Heart right ventricle (tissue), 16 donors: ENCODE results near the gene AFF1. TPM values are rescaled to one million over a fixed set of nuclear protein-coding genes. Genes with fewer than 3 reads are reported as not detected.
A peak's percentile ranks its signal among the peaks of the same experiment; 100 is the strongest.
"Not testable (repeated sequence)": the region's sequence is repeated elsewhere in the genome, so short reads cannot be mapped to it uniquely, and the experiment has no call there.

Source experiments
- ATAC-seq, 8 donors: fragments of 200-7000 bp; cut with Tn5 transposase; one replicate each; pipeline ENCODE4 v1.9.1; 2020; ENCODE audit warnings: mild to moderate bottlenecking in 8 of 8, moderate library complexity in 8 of 8, moderate number of reproducible peaks in 1 of 8
- DNase-seq, 2 donors: peaks; one replicate each; pipeline ENCODE4 v3.0.0-alpha.2; 2020
- H3K27ac ChIP-seq, 10 donors: fragments of 200-600 bp; sonication (generic) in 2 of 10; one replicate each; pipeline versions ENCODE4 v1.5.0 to v1.8.0; 2020 to 2022; ENCODE audit warnings: mild to moderate bottlenecking in 3 of 10
- H3K27me3 ChIP-seq, 7 donors: fragments of 200-600 bp; one replicate each; pipeline ENCODE4 v1.8.0; 2021 to 2022; ENCODE audit warnings: mild to moderate bottlenecking in 2 of 7
- H3K36me3 ChIP-seq, 9 donors: fragments of 200-600 bp; sonication (generic) in 1 of 9; one replicate each; pipeline versions ENCODE4 v1.5.0 to v1.8.0; 2020 to 2022; ENCODE audit warnings: mild to moderate bottlenecking in 2 of 9
- H3K4me1 ChIP-seq, 9 donors: fragments of 200-600 bp; sonication (generic) in 1 of 9; one replicate each; pipeline versions ENCODE4 v1.5.0 to v1.8.0; 2020 to 2022; ENCODE audit warnings: mild to moderate bottlenecking in 4 of 9
- H3K4me3 ChIP-seq, 10 donors: fragments of 200-600 bp; sonication (generic) in 2 of 10; one replicate each; pipeline versions ENCODE4 v1.5.0 to v1.8.0; 2020 to 2022; ENCODE audit warnings: mild to moderate bottlenecking in 7 of 10, moderate library complexity in 2 of 10
- H3K9me3 ChIP-seq, 11 donors: fragments of 200-600 bp in 10 of 11; sonication (generic) in 2 of 11; one replicate each; pipeline versions ENCODE4 v1.5.0 to v1.8.0; 2013 to 2022; ENCODE audit warnings: mild to moderate bottlenecking in 2 of 11, control low read depth in 1 of 11, moderate library complexity in 1 of 11
- CTCF ChIP-seq, 9 donors: fragments of 200-600 bp; sonication (generic) in 2 of 9; IDR thresholded peaks; one replicate each; pipeline versions ENCODE4 v1.5.0 to v1.8.0; 2021 to 2022; ENCODE audit warnings: antibody characterized with exemption in 9 of 9, mild to moderate bottlenecking in 5 of 9, moderate library complexity in 1 of 9
- WGBS, 2 donors: extraction: QIAGEN DNeasy Blood & Tissue Kit; methylation state at CpG; one replicate each; pipeline ENCODE4 v1.1.7; 2013; ENCODE audit warnings: inconsistent platforms in 1 of 2; 5-methylcytosine and 5-hydroxymethylcytosine counted together
- intact Hi-C, 10 donors: fragments of 100-400 bp; cut with DNase I; formaldehyde crosslinking; loops; one replicate each; pipeline versions ENCODE4 v1.11.1 to v1.14.2; 2022
- polyA plus RNA-seq, 2 donors: library from polyadenylated mRNA; stranded (reverse); fragments of 200-250 nt; gene quantifications; one replicate each; pipeline ENCODE4 v1.2.3, GENCODE V29; 2013
- total RNA-seq, 10 donors: library from RNA; stranded (reverse); fragmentation: NEBNext Ultra II Directional in 3 of 10; extraction: Animal tissue kit (Norgen Biotek cat#: 25700) in 3 of 10; gene quantifications; one replicate each; pipeline versions ENCODE4 v1.2.1 to v1.2.4, GENCODE V29; 2021 to 2023
- donor health status: Arrhythmogenic right ventricular cardiomyopathy.
- donor health status: ischemic (EF 13 %, LVEDD 7.1; RV severe dilation, severe dysfunction).
- donor health status: healthy with polysubstance abuse.
- donor health status: DM: no; HTN: yes; CAD: no.
- donor health status: DM: no; HTN: no; CAD: no.
- donor health status: ischemic (EF 25% LVEDD 6.9; RV normal size, moderate dysfunction).
- donor health status: ischemic (EF 25% LVEDD 5.7; RV mildly dilated, moderate dysfunction).
- donor health status: healthy.
- donor health status: DM: yes; HTN: yes; CAD: no.
- donor health status: Ischemic cardiomyopathy.
- donor health status: ischemic (EF 35%, LVEDD 5.7; RV mildly dilated, moderate dysfunction).
- donor health status: nonischemic (EF 11% LVEDD 7.7; RV severe dilation, severe dysfunction).
- donor health status: DM: yes; HTN: yes; CAD: no.
- donor health status: PGD.
- donor health status: ischemic (EF 29% LVEDD 5.4; RV normal size, mild dysfunction).
- donor health status: nonischemic (EF 23%, LVEDD 6.1; RV moderate dilation, normal function).

Gene AFF1
- total and polyA plus RNA-seq, 12 donors, result 44.4 to 90.2 (median 74.5) TPM

GRCh38 chr4:87067124-87067885 is 132.5 kb downstream of the AFF1 start:
- no peaks in the 10 kb centered on the region for H3K9me3 ChIP-seq
- intact Hi-C loops, result no loop called here
- ATAC-seq (no peak), DNase-seq (no peak)
- peaks cover 3 to 53% (median 39%) of the 10 kb centered on the region in 9 donors for H3K4me1 ChIP-seq
- no peak overlapping the region for H3K27ac ChIP-seq
- peaks cover 0 to 7% (median 0%) of the 10 kb centered on the region in 9 donors for H3K36me3 ChIP-seq
- WGBS, 2 donors, result 77 to 80% methylated on average over 2 of the region's 2 CpGs
- H3K27me3 ChIP-seq, result no peaks in the 10 kb centered on the region
- TF ChIP-seq CTCF (IDR thresholded peaks at IDR 0.05), result no peak
- H3K4me3 ChIP-seq, result no peak overlapping the region

- H3K27me3 ChIP-seq, result no peaks in the 10 kb centered on the region
- peak overlapping the region in 2 of 10 donors; percentile 0 to 15 for H3K4me3 ChIP-seq
- peaks cover 3 to 65% (median 52%) of the 10 kb centered on the region in 9 donors for H3K4me1 ChIP-seq
- ATAC-seq (peak; percentile 41 to 87 (median 64)), DNase-seq (no peak)
- no peaks in the 10 kb centered on the region for H3K9me3 ChIP-seq
- H3K27ac ChIP-seq, result peak overlapping the region in 9 of 10 donors; percentile 11 to 75 (median 59)
- no peak for TF ChIP-seq CTCF (IDR thresholded peaks at IDR 0.05)
- H3K36me3 ChIP-seq, result peaks cover 0 to 4% (median 0%) of the 10 kb centered on the region in 9 donors
- 18 to 21% methylated on average over 7 of the region's 7 CpGs for WGBS, 2 donors
- intact Hi-C loops, result no loop called here
Measured at GRCh38 chr4:87068583-87069021, 133.8 kb downstream of the AFF1 start.

GRCh38 chr4:87069037-87069742 is 134.4 kb downstream of the AFF1 start:
- Histone ChIP-seq H3K27me3 (no peaks in the 10 kb centered on the region), H3K9me3 (no peaks in the 10 kb centered on the region), H3K36me3 (no peaks in the 10 kb centered on the region), H3K4me1 (peaks cover 3 to 71% (median 57%) of the 10 kb centered on the region in 9 donors), H3K27ac (peak overlapping the region in 9 of 10 donors; percentile 11 to 75 (median 59)), H3K4me3 (peak overlapping the region in 1 of 10 donors; percentile 15)
- TF ChIP-seq CTCF (IDR thresholded peaks at IDR 0.05), result no peak
- DNase-seq (no peak), ATAC-seq (peak in 2 of 8 donors; percentile 18)
- intact Hi-C loops, result no loop called here
- WGBS, 2 donors, result 63 to 64% methylated on average over 3 of the region's 3 CpGs

GRCh38 chr4:87071401-87071800 is 136.6 kb downstream of the AFF1 start:
- peaks cover 3 to 87% (median 74%) of the 10 kb centered on the region in 9 donors for H3K4me1 ChIP-seq
- H3K9me3 ChIP-seq, result no peaks in the 10 kb centered on the region

GRCh38 chr4:87072545-87072944 is 137.7 kb downstream of the AFF1 start:
- H3K36me3 ChIP-seq, intact Hi-C loops, ATAC-seq, H3K9me3 ChIP-seq, H3K4me3 ChIP-seq, H3K27me3 ChIP-seq, DNase-seq: not testable (repeated sequence)
- peaks cover 3 to 94% (median 78%) of the 10 kb centered on the region in 9 donors for H3K4me1 ChIP-seq
- WGBS, 2 donors, result 84 to 89% methylated on average over 10 of the region's 10 CpGs
- peak overlapping the region in 3 of 10 donors; percentile 59 to 69 (median 62) for H3K27ac ChIP-seq

More at GRCh38 chr4:87071401-87071800, 136.6 kb downstream of the AFF1 start:
- ATAC-seq, result peak in 3 of 8 donors; percentile 37 to 48 (median 44)
- H3K27ac ChIP-seq, result peak overlapping the region in 5 of 10 donors; percentile 13 to 58 (median 32)
- no peak overlapping the region for H3K4me3 ChIP-seq
- TF ChIP-seq CTCF (IDR thresholded peaks at IDR 0.05), result no peak
- H3K27me3 ChIP-seq, result no peaks in the 10 kb centered on the region
- peak in 1 of 2 donors; percentile 51 for DNase-seq
- WGBS, 2 donors, result 68 to 69% methylated on average over 3 of the region's 3 CpGs
- intact Hi-C loops, result no loop called here
- no peaks in the 10 kb centered on the region for H3K36me3 ChIP-seq
